Stimulated activated CD4-positive, alpha-beta T cell treated with anti-CD3 and anti-CD28 coated beads, Interleukin-12 subunit alpha, Interleukin-12 subunit beta, amount 100 ng/mL, for 24 hours (primary cell): Measurements from ENCODE around the gene SLC38A2.

ENCODE experiments used
- DNase-seq, 2 experiments: peaks; one replicate each; pipeline ENCODE4 v3.0.0-alpha.2; 2020; ENCODE audit warnings: low read depth in 2 of 2

The SLC38A2 gene

DNA sequence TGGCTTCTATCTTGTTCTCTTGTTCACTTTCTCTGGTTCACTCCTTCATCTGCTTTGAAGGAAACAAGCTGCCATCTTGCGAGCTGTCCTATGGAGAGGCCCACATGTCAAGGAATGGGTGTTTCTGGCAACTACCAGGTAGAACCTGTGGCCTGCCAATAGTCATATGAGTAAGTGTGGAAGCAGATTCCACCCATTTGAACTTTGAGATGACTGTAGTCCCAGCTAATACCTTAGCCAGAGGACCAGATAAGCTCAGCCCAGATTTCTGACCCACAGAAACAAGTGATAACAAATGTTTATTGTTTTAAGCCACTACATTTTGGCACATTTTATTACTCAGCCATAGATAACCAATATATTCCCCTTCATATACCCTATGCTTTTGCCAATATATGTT, 4.0 kb upstream of the SLC38A2 start:
- no peak for DNase-seq

DNA sequence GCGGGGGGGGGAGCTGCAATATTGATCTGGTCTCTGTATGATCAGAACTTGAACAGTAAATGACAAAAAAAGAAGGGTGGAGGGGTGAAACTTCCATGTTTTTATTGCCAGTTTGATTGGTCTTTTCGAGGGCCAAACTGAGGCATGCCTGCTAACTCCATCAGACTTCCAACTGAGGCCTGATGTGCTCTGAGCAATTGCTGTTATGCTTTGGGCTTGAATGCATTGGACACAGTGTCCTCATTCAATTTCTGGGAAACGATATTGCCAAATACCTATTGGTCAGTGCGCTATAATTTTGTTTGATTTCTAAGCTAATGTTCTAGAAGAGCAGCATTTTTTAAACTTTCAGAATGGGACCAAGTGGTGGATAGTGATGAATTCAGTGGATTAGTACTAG, 2.1 kb upstream of the SLC38A2 start:
- no peak for DNase-seq

DNA sequence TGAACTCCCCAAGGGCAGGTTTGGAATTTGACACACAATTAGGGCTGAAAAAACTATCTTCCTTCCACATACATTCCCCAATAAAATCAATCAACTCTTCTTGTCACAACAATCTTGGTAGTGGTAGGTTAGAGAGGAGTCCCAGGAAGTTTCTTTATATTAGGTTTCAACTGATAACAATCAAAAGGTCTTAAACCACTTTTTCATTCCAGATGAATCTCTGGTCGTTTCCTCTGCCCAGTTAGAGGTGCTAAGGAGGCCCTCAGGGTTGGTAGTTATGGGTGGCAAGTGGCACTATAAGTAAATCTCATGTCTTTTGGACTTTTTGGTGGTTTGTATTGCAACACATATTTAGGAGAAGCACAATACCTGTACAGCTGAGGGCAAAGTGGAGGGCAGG, 1.7 kb upstream of the SLC38A2 start:
- DNase-seq: no peak

DNA sequence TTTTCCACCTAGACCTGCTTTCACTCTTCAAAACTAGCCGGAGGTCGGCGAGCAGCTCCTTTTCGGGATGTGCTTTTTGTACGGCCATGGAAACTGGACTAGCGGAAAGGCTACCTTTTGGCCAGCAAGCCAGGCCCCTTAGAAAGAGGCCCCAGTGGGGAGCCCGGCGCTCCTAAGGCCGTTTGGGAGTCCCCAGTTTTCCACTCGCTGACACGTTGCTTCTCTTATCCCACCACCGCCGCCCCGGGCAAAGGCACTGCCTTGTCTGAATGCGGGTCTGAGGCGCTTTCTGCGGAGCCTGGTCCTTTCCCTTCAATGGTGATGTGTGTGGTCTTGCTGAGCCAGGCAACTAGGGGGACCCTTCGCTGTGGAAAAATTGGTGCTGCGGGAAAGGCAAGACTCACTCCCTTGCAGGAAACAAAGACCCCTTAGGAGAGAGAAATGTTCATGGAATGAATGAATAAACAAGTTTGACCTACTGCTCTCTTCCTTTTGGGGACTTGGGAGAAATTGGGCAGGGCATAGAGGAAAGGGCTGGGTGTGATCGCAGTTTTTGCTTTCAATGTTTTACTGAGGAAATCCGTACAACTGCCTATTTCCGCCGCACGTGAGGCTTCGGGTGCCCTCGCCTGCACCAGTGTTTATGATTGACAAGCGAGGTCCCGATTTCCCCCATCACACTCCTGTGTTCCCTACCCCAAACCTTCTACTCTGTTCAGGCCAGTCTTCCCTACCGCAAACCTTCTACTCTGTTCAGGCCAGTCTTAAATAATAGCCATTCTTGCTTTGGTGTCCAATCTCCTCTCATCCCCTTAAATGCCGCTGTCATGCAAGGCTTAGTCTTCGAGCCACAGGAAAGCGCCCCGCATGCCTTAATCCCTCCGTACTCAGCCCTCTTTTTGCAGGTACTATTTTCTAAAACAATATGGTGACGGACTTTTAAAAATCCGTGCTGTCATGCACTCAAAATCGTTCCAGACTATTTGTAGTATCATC, 1.0 kb upstream of the SLC38A2 start:
- peak in 1 of 2 experiments; percentile 33 for DNase-seq

DNA sequence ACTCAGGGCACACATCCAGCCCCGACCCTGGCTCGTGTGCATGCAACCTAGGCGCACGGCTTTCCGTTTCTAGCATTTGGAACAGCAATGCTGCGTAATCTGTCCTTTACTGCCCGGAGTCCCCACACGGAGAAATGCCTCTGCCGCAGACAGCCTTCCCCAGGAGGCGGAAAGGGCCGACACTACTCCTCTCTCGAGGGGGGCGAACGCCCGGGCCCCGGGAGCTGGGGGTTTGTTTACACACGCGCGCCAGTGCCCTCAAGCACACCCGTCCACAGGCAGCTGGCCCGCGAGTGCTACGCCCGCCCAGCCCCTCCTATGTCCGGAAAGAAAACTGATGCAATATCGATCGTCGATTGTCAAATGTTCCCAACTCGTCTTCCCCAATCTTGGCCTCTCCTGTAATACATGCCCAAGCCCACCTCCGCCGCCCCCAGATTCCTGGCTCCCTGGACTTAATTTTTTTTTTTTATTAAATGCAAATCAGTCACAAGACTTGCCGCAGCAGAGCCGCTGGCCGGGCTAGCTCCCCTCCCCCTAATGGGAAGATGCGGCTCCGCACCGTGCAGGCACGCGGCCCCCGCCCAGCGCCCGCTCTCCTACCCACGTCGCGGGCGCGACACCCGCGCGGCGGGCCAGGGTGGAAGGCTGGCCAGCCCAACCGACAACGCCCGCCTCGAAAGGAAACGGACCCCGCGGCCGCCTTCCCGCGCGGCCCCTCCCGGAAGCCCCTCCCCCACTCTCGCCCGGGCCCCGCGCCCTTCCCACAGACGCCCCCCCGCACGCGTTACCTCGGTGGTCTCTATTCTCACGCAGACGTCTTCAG, 642 bp downstream of the SLC38A2 start:
- DNase-seq: peak; percentile 34 to 43

DNA sequence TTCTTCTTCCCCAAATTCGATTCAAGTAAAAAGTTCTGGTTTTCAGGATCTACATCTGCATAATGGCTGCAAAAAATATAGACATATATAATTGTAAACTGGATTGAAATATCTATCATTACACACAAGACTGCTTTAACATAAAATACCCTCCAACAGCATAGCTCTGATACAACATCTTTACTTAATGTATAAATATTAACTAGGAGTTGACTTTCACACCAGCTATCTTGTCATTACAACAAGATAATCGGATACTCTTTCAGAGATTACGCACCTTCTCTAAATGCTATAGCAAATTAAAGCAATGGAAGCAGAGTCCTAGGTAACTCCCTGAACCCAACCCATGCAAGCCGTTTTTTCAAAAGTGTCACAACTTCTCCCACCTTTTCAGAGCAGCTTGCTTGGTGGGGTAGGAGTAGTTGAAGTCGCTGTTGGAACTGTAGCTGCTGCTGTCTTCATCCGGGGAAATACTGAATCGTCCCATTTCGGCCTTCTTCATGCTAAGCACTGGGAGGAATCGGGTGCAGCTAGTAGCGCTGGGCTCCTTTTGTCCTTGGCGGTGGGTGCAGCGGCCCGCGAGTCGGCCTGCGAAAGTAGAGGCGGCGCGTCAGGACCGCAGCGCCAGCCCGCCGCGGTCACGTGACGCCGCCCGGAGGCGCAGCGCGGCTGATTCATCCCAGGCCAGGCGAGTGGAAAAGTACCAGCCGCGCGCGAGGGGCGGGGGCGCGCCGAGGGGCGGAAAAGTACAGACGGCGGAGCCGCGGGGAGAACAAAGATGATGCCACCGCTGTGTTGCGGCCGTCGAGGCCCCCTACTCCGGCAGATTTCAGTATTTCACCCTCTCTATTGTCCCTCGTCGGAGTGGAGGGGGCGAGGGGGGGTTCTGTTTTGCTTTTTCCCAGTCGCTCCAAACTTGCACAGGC, 1.5 kb downstream of the SLC38A2 start:
- DNase-seq: peak; percentile 89 to 90

DNA sequence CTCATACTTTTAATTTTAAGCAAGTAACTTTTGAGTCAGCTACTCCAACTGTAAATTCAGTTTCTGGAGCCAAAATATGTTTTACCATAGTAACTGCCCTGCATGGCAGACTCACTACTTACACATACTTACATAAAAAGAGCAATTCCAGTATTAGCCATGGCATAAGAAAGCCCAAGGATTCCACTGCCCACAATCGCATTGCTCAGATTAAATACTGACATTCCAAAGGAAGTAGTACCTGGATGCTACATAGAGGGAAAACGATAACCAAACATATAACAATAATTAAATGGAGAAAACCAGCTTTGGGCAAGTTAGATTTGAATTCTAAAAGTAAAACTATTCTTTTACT, 2.2 kb downstream of the SLC38A2 start:
- DNase-seq: no peak

DNA sequence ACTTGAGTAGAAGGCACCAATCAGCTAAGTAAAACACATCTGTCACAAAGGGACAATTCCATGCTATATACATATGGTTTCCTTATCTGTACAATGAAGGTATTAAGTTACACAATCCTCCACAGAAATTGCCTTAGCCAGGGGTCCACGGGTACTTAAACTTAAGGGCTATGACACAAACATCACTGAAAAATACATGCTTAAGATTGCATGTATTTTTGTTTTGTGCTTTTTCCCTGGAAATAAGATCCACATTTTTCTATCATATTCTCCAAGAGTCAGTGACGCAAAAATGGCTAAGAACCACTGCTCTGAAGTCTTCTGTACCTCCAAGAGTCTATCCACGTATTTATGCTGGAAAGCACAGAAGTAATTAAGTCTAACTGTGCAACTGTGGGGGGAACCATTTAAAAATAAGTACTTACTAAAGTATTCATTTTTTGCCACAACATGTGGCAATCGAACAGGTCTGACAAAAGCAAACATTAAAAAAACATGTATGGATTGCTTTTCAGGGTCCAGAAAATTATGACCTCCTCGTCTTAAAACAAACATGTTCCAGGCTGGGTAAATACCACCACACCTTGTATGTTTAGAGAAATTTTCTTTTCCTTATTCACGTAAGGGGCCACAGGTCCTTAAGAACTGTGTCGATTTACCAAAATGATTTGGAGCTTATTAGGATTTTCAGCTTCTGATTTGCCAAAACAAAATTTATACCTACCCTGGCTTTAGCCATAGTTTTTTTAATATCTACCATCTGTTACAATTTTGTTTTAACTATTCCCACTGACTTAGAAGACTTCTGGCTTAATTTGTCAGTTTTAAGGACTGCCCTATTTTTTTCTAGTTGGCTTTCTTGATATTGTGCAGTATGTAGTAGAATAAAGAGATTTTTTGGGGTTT, 2.8 kb downstream of the SLC38A2 start:
- no peak for DNase-seq

DNA sequence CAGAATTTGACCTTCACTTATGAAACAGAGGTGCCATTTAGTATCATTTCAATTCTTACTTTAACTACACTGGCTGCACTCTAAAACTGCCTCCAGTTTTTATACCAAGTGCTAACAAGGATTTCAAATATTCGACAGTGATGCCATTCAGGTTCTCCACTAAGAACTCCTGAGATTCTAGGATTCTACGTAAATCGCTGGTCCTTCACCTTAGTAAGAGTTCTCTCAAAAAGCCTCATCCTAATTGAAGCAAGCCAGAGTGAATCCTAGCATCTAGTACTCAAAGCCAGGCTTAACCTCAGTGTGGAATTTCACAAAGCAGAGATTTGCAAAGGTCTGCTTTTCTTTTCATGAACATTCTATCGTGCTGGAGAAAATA, 3.5 kb downstream of the SLC38A2 start:
- DNase-seq: no peak

DNA sequence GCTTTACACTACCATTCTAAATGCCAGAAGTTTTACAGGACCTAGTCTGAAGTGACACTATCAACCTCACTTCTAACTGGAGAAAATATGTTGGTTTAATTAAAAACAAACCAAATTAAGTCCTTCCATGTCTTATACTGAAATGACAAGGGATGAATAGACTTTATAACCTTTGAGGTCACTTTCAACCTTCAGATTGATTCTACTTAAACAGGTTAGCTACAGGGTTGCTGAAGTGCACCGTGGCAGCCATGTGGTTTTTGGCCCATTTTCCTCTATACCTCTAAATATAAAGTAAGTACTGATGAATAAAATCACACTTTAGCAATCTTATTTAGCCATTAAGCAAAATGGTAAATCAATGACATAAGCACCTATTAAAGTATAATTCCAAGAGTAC, 3.9 kb downstream of the SLC38A2 start:
- no peak for DNase-seq

DNA sequence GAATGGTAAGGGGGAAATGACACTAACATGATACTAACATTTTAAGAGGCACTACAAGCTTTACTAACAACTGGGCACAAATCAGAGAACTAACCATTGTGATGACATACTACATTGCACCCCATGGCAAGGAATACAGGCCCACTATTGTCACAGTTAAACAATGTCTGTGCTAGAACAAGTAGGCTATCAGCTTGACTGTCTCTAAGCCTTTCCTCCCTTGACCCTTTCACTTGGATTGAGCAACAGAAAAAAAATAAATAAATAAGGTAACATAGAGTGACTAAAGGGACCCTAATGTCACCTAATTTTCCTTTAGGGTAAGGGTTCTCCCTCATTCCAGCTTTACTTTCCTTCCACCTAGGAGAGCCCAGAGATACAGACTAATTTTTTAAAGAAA, 4.4 kb downstream of the SLC38A2 start:
- DNase-seq: no peak

DNA sequence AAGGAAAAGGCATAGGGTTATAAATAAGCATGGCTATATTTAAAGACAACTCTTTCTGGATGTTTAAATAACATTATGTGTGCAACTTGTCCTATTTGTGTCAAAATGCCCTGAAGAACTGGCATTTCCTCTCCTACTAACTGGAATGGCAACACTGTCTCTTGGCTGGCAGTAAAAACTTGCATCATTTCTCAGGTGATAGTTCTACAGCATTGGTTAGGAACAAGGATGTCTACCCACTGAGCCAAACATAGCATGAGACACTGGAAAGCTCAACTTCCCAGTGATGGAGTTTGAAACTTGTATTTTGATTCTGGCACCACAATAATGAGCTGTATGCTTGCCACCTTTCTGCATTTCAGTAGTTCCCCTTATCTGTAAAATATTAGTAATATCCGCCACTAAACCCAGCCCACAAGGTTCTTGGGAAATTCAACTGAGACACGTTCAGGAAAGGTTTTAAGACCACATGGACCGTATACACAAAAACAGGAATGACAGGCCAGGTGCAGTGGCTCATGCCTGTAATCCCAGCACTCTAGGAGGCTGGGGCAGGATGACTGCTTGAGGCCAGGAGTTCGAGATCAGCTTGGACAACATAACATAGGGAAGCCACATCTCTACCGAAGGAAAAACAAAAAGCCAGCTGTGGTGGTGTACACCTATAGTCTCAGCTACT, 5.1 kb downstream of the SLC38A2 start:
- DNase-seq: no peak

DNA sequence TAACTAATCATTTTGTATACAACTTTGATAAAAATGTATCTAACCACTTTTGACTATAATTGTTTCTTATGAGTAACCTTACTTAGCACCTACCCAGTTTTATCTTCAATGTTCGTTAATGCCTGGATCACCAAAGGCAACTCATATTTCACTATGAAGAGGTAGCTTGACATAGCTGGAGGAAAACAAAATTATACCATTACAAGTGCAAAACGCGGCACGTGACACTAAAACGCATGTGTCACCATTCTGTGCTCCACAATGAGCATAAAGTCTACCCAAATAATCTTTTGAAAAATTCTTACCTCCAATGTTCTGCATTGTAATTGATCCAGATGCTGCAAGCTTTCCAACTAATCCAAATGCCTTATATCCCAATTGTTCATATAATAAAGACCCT, 5.8 kb downstream of the SLC38A2 start:
- DNase-seq: no peak

DNA sequence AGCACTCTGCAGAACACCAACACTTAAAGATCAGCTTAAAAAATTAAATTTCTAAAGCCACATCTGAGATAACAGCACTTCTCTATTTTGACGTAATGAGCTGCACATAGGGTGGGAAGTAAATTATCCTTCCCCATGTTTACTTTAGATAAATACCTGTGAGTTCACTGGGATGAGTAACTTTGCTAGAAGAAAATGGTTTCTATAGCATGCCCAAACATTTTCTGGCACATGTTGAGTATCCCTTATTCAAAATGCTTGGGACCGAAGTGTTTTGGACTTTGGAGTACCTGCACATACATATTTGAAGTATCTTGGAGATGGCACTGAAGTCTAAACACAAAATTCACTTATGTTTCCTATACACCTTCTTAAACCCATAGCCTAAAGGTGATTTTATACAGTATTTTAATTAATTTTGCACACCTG, 6.6 kb downstream of the SLC38A2 start:
- DNase-seq: no peak

DNA sequence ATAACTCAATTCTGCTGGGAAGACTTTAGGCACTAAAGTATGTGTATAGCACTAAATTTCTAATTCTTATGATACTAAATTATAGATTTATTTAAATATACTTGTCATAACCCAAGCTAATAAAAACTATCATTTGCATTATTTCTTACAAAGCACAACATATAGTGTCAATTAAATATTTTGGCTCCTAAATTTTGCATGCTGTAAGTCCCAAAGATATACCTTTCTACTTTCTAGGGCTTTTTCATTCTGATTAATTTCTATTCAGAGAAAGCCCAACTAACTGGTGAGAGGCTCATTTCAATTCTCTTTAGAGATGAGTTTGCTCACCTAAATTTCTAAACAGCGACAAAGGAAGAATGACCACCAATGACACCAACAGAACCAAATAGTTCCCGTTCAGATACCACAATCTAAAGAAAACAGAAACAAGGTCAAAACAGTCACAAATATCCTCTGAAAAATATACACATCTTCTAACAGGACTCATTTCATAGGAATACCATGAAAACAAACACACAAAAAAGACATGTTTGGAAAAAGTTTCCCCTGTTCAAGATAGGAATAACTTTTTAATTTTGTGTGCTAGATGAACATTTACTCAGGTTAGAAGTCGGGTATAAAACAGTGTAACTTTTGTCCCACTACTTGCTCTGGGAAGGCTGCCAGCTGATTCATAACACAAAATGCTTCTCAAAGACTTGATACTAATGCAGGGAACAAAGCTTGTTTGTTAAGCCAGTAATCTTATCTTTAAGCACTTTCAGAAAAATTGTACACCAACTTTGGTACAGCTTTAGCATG, 7.6 kb downstream of the SLC38A2 start:
- no peak for DNase-seq

DNA sequence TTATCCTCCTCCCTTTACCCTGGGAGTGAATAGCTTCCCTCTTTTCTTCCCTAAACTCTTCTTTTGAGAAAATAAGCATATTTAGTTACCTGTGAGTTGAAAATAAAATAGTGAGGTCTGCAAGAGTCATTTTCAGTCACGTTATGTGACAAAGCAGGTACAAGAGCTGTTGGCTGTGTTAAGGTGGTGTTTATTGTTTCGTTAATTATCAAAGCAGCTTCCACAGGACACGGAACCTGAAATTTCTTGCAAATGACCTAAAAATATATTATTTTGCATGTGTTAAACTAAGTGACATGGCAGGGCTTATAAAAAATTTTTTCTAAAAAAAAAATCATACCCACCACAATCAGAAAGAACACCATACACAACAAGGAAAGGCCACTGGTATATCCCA, 8.3 kb downstream of the SLC38A2 start:
- no peak for DNase-seq

DNA sequence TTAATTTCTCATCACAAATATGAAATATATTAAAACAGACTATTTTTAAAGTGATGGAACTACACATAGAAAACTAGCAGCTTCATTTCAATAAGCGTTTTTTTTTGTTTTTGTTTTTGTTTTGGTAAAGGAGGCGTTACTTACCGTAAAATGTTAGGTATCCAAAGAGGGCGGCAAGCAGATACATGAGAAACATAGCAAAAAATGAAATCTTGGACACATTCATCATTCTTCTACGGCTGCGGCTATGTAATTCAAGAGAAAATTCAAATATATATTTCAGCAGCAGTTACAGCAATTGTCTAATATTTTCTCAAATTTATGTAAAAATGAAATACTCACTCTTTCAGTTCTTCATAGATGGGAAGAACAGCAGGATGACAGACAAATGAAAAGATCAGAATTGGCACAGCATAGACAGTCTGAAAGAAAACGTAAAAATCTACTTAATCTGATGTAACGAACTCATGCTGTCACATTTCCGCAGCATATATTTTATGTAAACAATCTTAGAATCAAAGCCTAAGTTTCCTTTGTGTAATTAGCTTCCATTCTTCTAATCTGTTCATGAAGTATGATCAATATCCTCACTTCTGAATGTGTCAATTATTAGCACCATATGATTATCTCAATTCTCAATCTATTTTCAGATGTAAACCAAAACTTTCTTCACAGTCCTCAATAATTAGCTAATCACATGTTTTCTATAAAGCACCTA, 8.8 kb downstream of the SLC38A2 start:
- no peak for DNase-seq

DNA sequence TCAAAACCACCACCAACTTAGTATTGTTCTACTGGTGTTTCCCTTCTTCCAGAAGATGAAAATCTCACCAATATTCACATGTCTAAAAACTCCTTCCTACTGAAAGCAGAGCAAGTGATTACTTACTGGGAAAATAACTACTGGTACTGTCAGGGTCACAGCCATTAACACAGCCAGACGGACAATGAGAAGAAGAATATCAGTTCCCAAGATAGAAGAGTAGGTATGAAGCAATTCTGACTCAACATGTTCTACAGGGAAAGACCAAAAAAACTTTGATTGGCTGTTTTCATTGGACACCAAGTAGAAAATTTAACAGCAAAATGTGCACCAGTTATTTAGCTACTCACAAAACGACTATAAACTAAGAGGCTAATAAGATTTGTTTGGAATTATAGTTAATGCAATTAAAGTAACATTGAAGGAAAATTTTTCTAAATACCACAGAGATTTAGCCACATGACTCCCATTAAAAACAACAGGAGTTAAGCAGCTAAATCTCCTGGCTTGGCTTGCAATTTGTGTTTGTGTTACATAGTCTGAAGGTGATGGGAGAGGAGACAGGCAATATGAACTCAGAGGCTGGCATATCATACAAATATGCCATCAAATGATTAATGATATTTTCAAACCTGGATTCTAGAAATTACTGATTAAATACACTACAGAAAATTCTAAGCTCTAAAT, 9.5 kb downstream of the SLC38A2 start:
- DNase-seq: no peak
